ENCODE data around the gene GKN2.
"Not testable (repeated sequence)": the region's sequence is repeated elsewhere in the genome, so short reads cannot be mapped to it uniquely, and the experiment has no call there.

Gene GKN2

DNA sequence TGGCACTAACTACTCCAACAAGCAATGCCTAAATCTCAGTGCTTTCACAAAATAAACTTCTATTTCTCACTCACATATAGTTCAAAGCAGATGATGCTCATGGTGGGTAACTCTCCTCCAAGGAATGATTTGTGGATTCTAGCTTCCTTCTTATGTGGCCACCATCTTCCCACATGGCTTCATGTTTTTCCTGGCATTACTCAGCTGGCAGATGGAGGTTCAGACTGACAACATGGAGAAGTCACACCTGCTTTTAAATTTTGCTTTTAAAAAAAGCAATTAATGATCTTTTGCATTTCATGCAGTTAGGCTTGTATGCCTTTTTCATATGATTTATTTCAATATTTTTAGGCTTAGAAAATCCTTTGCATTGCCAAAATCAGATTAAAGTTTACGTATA lies 6.3 kb upstream of the GKN2 start:
- no peak for DNase-seq

DNA sequence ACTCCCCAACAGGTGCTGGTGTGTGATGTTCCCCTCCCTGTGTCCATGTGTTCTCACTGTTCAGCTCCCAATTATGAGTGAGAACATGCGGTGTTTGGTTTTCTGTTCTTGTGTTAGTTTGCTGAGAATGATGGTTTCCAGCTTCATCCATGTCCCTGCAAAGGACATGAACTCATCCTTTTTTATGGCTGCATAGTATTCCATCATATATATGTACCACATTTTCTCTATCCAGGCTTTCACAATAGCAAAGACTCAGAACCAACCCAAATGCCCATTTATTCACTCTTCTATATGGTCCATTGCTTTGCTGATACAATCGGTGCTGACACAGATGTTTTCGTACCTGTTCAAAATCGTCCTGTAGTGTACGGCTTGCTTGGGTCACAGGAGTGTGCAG lies 2.7 kb upstream of the GKN2 start:
- not testable (repeated sequence) for DNase-seq

DNA sequence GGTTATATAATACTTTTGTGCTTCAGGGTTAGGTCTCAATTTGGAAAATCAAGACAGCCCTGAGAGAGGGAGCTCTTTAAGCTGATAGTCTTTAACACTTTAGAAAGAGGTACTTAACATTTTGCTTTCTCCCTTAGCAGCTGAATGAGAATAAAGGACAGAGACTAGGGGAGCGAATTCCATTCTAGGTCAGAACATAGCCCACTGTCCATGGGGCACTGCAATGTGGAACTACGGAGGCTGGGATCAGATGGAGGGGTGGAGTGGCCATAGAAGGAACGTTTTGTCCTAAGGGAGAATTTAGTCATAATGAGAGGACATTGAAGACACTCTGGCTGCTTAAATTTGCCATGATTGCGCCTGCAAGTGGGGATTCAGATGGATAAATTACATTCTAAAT lies 794 bp downstream of the GKN2 start:
- DNase-seq, result no peak

DNA sequence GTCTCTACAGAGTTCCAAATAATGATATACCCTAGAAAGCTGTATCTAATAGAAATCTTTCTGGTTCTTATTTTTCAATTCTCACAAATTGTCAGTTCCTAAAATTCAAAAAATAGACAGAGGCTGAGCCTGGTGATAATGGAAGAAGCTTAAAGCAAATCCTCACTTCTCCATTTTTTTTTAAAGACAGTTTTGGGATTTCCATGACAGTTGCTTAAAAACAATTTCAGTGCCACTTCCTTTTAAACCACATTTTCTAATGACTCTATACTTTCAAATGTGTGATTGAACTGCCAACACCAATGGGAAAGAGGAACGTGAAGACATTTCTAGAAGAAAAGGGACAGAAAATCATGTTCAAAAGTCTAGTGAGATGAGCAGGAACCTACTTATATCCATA lies 4.0 kb downstream of the GKN2 start:
- no peak for DNase-seq

DNA sequence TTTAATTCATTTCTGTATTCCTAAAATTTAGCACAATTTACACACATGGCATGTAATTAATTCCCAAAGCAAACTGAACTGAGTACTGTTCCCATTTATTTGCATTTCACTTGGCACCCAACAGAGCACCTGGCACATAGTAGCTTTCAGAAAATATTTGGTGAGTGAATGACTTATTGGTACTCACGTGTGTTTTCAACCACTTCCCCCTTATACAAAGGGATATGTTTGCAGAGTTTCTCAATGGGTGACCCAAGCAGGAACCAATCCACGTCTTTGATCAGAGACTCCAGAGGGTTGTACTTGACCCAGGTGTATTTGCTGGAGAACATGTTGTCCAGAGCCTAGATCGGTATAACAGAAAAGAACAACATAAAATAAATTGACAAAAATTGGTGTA lies 6.6 kb downstream of the GKN2 start:
- DNase-seq, result no peak

DNA sequence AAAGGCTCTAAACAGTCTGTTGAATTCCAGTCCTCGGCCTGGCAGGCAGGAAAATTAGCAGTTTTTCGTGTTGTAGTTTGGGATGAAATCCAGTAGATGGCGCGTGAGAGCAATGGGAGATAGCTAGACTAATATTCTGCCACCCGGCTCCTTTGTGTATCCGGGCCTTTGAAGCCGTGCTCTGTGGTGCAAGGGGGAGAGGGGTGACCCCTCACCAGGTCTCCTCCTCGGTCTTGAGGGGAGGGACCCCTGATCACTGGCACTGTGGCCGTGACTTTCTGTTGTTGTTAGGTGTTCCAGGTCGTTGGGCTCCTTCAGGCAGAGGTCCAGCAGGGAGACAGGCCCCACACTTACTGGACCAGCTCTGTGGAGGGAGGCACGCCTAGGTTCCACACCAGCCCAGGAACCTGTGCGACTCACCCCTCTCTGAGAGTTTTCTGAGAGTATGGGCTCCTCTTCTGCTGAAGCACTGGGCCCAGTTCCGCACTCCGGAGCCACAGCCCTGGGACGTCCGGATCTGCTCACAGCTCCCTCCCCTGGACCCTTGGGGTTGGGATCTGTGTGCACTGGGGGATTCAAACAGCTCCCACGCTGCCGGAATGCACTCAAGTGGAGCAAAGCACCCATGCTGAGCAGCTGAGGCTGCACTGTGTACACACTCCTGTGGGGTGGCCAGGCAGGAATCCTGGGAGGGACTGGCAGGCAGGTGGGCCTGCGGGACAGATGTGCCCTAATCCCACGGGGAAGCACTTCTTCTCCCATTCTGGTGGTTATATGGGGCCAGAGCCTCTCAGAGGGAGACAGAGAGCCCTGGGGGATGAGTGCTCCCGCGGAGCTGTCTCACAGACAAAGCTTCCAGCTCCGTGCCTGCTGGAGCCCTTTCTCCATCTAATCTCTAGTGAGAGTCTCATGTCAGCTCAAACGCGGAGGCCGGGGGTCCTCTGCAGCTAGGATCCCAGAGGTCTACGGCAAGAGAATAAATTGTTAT lies 8.8 kb downstream of the GKN2 start:
- peak in 3 of 5 experiments; percentile 8 to 50 (median 14) for DNase-seq

DNA sequence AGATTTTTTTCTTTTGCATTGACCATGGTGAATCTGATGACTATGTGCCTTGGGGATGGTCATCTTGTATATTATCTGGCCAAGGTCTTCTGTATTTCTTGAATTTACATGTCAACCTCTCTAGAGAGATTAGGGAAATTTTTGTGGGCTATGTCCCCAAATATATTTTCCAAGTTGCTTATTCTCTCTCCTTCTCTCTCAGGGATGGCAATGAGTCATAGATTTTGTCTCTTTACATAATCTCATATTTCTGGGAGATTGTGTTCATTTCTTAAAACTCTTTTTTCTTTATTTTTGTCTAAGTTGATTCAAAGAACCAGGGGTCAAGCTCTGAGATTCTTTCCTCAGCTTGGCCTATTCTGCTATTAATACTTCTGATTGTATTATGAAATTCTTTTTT lies 9.9 kb downstream of the GKN2 start:
- no peak for DNase-seq

DNA sequence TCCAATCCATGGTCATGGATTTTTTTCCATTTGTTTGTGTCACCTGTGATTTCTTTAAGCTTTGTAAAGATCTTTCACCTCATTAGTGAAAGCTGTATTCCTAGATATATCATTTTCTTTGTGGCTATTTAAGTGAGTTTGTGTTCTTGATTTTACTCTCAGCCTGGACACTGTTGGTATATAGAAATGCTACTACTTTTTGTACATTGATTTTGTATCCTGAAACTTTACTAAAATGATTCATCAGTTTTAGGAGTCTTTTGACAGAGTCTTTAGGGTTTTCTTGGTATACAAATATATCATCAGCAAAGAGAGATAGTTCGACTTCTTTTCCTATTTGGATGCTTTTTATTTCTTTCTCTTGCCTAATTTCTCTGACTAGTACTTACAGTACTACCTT lies 12.3 kb downstream of the GKN2 start:
- no peak for DNase-seq

DNA sequence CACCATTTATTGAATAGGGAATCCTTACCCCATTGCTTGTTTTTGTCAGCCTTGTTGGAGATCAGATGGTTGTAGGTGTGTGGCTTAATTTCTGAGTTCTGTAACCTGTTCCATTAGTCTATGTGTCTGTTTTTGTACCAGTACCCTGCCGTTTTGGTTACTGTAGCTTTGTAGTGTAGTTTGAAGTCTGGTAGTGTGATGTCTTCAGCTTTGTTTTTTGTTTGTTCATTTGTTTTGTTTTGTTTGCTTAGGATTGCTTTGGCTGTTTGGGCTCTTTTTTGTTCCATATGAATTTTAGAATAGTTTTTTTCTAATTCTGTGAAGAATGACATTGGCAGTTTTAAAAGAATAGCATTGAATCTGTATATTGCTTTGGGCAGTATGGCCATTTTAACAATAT lies 12.7 kb downstream of the GKN2 start:
- no peak for DNase-seq

DNA sequence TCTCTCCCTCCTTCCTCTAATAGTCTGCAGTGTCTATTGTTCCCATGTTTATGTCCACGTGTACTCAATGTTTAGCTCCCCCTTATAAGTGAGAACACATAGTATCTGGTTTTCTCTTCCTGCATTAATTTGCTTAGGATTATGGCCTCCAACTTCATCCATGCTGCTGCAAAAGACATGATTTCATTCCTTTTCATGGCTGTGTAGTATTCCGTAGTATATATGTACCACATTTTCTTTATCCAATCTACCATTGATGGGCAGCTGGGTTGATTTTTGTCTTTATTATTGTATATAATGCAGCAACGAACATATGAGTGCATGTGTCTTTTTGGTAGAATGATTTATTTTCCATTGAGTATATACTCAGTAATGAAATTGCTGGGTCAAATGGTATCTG lies 13.8 kb downstream of the GKN2 start:
- no peak for DNase-seq

DNA sequence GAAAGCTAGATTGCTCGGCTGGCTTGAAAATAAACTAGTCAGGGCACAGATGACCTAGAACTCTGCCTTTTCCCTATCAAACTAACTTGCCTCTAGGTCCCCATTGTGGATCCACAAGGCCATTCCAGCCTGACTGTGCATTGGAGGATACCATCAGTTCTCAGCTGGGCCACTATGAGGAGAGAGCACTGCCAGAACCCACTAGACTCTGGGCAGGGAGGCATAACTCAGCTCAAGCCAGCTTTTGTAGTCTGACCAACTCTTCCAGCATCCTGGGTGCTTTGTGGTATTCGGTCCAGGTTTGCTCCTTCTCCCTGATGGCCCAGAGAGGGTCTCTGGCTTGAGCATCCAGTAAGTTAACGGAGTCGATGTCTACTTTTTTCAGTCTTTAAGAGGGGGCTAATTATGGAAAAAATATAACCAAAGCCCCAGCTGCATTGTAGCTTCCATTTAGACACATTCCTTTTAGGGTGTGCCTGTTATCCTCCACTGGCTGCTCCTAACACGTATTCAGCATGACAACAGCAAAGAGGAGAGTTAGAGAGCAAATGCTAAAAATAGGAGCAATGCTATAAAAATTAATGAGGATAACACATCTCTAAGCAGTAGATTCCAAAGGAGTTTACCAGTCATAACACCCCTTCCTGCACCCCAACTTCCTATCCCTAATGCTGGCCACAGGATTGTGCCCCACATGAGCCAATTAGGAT lies 15.2 kb downstream of the GKN2 start:
- no peak for DNase-seq

DNA sequence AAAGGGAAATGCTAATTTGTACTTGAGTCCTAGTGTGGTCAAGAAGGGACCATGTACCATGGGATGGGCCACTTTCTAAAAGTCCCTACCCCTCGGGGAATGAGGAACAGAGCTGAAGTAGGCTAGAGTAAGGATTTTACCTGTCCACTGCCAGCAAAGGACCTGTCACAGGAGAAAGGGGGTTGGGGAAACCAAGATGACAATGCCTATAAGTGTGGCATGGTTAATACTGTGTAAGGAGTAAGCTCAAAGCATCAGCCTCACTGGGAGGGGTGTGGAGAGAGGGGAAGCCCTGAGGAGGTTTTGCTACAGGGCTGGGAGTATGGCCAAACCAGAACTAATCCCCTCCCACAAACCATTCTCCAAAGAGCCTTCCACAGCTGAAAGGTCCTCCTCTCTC lies 15.8 kb downstream of the GKN2 start:
- DNase-seq, result no peak

DNA sequence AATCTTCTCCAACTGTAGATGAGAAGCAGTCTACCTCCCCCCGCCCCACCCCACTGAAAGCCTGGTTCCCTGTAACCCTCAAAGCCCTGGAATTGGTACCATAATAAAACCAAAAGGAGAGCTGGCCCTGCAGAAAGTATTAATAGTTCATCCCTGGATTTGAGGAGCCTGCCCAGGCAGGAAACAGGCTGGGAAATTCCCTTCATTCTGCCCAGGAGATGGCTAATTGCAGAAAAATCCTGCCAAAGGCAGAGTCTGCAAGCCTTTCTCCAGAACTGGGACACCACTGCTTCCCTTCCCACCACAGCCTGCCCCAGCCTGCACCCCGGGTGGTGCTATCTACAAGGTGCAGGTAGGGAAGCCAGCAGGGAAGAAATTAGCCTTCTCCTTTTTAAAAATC lies 16.3 kb downstream of the GKN2 start:
- no peak for DNase-seq

DNA sequence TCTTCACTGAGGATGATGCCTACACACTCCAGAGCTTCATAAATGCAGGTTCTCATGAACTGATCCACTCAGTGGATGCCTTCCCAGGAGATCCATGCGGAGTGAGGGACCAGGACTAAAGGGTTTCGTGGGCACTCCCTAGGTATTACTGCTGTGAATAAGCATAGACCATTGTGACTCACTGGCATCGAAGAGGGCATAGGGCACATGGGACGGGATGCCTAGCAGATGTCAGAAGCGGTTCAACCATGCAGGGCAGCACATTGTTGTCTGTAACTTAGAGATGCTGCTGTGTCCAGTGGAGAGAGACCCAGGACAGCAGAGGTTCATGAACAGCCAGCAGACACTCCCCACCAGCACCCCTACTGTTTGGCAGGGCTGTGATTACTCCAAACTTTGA lies 17.2 kb downstream of the GKN2 start:
- no peak for DNase-seq

DNA sequence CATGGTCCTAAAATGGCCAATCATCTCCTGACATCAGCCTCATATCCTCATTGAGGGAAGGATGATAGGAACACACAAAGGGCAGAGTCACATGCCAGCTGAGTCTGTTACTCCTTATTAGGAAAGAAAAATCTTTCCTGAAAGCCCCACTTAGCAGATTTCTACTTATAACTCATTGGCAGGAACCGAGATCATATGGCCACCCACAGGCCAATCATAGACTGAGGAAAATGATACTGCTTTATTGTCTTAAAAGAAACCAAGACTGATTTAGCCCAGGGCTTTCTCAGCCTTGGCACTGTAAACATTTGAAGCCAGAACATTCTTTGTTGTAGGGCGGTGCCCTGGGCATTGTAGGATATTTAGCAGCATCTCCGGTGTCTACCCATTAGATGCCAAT lies 18.7 kb downstream of the GKN2 start:
- no peak for DNase-seq

DNA sequence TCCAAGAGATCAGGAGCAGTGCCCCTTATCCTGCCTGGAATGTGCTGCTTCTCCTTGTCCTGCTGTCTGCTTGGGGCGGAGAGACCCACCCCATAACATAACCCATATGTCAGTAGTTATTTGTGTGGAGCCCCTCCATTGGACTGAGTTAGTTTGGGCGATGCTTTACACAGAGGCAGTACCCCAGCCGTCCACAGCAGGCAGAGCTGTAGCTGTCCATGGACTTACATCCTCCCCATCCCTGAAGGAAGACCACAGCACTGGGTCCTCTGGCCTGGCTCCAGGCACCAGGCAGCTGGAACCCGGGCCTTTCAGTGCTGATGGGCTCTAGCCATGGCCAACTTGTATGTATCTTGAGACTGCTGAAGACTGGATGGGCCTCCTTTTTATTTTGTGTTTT lies 20.3 kb downstream of the GKN2 start:
- no peak for DNase-seq

DNA sequence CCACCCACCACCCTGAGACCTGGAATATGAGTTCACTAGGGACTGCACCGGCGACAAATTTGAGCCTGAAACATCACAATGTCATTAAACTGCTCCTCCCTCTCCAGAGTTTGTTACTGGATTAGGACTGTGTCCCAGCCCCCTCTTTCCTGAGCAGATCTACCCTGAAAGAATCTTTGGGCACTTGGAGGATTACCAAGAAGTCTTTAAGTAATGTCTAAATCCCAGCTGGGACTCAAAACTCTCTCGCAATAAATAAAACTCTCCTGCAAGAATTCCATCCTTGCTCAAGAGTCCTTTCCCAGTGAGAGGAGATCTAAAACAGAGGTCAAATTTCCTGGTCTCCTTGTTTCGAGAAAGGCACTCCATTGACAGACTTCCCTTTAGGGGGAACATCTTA lies 20.9 kb downstream of the GKN2 start:
- no peak for DNase-seq

DNA sequence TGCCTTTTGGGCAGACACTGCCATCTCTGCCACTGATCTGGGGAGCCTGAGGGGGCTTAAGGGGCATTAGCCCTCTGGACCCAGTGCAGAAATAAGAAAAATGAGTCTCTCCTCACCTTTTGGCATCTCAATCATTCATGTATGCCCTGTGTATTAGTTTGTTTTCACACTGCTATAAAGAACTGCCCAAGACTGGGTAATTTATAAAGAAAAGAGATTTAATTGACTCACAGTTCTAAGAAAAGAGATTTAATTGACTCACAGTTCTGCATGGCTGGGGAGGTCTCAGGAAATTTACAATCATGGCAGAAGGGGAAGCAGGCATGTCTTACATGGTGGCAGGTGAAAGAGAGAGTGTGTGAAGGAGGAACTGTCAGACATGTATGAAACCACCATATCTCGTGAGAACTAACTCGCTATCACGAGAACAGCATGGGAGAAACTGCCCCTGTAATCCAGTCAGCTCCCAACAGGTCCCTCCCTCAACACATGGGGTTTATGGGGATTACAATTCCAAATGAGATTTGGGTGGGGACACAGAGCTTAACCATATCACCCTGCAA lies 21.5 kb downstream of the GKN2 start:
- no peak for DNase-seq

DNA sequence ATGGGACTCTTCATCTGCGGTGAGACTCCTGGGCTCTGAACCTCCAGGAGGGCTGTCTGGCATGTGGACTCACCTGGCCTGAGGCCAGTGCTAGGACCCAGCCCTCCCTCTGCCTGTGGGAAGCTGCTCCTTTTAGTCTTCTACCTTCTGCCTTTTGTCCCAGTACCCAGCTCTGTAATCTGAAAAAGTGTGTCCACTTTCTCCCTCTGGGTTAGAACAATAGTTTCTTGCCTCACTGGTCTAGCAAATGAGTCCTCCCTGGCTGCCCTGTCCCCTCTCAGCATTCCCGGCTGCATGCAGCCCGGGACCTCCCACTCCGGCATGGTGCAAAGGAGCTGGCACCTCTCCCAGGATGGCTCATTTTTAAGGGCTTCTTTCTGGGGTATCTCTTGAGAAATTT lies 25.9 kb downstream of the GKN2 start:
- no peak for DNase-seq

DNA sequence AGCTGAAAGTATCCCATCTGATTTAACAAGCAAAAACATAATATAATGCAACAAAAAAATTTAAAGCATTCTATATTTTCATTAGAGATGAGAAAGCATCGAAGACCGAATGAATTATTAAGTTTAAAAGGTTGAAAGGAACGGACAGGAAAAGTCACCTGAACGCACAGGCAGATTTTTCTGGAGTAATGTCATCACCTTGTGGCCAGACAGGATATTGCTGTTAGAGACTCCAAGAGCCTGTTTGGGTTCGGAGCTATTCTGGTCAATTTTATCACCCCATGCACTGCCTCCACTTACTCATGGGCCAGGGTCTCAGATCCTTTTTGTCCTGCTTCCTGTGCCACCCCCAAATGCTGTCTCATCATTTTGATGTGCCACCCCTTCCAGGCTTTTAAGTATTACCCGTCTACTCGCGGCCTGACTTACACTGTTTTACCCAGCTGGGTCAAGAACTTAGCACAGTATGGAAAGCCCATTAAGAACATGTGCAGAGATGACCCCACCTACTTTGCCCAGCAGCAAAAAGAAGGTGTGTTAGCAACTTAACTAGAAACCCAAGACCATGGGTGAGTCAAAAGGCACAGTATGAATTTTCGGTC lies 27.3 kb downstream of the GKN2 start:
- peak in 3 of 5 experiments; percentile 30 to 71 (median 39) for DNase-seq

DNA sequence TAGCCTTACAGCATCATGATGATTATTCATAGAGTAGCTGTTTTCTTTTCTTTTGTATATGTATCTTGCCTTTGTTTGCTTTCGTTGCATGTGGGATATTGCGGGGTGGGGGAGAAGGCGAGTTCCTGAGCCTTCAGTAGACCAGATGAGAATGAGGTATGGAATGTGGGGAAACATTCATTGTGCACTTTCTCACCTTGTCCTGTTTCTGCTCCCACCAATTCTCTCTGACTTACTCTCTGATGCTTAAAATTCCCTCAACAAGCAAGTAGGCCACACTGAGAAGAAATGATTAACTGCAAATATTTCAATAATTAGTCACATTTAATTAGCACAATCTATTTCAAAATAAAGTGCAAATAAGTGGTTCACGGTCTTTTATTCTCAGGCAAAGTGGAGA lies 31.0 kb downstream of the GKN2 start:
- DNase-seq, result no peak

DNA sequence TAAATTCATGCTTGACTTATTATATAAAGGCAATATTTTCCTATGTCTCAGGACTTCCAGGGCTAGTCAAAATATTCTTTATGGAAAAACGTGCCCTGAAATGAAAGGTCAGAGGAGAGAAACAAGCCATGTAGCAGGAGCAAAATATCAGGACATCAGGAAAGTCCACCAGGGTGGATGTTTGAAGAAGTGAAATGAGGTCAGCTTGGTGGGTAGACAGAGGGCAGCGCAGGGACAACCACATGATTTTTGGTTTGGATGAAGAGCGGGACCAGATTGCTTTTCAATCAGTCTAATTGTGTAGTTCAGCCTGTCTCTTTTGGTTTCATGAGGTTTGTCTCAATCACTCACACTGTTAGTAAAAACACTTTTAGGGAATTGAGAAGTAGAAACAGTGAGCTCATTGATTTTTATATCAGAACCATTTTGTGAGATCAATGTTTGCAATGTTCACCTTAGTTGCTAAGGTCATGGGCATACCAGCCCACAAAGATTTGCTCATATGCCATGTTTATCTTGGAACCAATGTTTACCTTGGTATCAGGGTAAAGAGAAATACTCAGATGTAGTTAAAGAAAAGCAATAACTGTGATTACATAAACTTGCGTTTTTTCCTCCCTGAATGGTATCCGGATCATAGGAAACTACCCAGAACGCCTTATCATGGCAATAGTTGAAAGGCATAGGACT lies 32.1 kb downstream of the GKN2 start:
- no peak for DNase-seq

DNA sequence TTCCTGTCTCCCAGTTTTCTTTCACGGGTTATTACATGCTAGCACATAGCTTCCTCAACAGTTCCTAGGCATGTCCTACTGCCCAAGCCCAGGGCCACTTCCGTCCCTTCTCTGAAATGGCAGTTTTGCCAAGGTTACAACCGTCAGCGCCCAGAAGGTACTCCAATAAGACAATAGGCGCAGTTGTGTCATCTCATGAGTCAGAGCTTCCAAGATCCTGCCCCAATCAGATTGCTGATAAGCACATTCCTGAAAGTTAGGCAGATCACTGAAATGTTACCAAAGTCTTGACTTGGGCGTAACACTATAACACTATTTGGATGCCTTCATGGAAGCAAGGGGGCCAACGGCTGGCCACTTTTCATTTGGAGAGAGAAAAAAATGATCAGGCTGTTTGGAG lies 34.2 kb downstream of the GKN2 start:
- DNase-seq, result no peak

Data from T-helper 2 cell (primary cell).